Germinal center (tissue), 1 donor: Measurements from ENCODE around the gene ZFHX3.

Experiments used
- DNase-seq: peaks from one replicate; pipeline ENCODE4 v3.0.0; 2012; ENCODE audit warnings: mixed read lengths, low spot score

Gene ZFHX3

GRCh38 chr16:72791786-72792185 is 256.1 kb downstream of the ZFHX3 start:
- no peak for DNase-seq

GRCh38 chr16:72789921-72790320 is 258.0 kb downstream of the ZFHX3 start:
- no peak for DNase-seq

GRCh38 chr16:72789465-72789864 is 258.5 kb downstream of the ZFHX3 start:
- no peak for DNase-seq

- no peak for DNase-seq
Measured at GRCh38 chr16:72788269-72788809, 259.6 kb downstream of the ZFHX3 start.

GRCh38 chr16:72787514-72788268 is 260.2 kb downstream of the ZFHX3 start:
- DNase-seq = peak; percentile 71

- no peak for DNase-seq
Measured at GRCh38 chr16:72787130-72787513, 260.8 kb downstream of the ZFHX3 start.

- no peak for DNase-seq
Measured at GRCh38 chr16:72786606-72787005, 261.3 kb downstream of the ZFHX3 start.

GRCh38 chr16:72785886-72786285 is 262.0 kb downstream of the ZFHX3 start:
- DNase-seq = no peak

GRCh38 chr16:72785171-72785570 is 262.8 kb downstream of the ZFHX3 start:
- DNase-seq = no peak

GRCh38 chr16:72783716-72784318 is 264.1 kb downstream of the ZFHX3 start:
- no peak for DNase-seq

GRCh38 chr16:72769876-72770275 is 278.1 kb downstream of the ZFHX3 start:
- DNase-seq = no peak

- DNase-seq = no peak
Measured at GRCh38 chr16:72768591-72768990, 279.3 kb downstream of the ZFHX3 start.

- no peak for DNase-seq
Measured at GRCh38 chr16:72766506-72766905, 281.4 kb downstream of the ZFHX3 start.

GRCh38 chr16:72764015-72764654 is 283.8 kb downstream of the ZFHX3 start:
- no peak for DNase-seq

- no peak for DNase-seq
Measured at GRCh38 chr16:72760581-72760980, 287.3 kb downstream of the ZFHX3 start.

GRCh38 chr16:72753881-72754280 is 294.0 kb downstream of the ZFHX3 start:
- no peak for DNase-seq

- DNase-seq = no peak
Measured at GRCh38 chr16:72752004-72752695, 295.8 kb downstream of the ZFHX3 start.

- no peak for DNase-seq
Measured at GRCh38 chr16:72751076-72751475, 296.9 kb downstream of the ZFHX3 start.

- no peak for DNase-seq
Measured at GRCh38 chr16:72749091-72749490, 298.8 kb downstream of the ZFHX3 start.

GRCh38 chr16:72744076-72744793 is 303.7 kb downstream of the ZFHX3 start:
- DNase-seq = no peak

- no peak for DNase-seq
Measured at GRCh38 chr16:72743011-72743761, 304.7 kb downstream of the ZFHX3 start.
